HL-60 (cell line): Measurements from ENCODE around the gene ESPNL.

Experiments
- DNase-seq, 2 experiments: peaks; one replicate each; pipeline ENCODE4 v3.0.0-alpha.2; 2010 to 2020; ENCODE audit warnings: low read depth in 1 of 2, low spot score in 1 of 2
- H3K27ac ChIP-seq: fragments of 250-450 bp; sonication (Bioruptor Pico); replicated peaks from 2 replicates; pipeline ENCODE4 v1.5.1; 2020; ENCODE audit warnings: mild to moderate bottlenecking, moderate library complexity
- H3K27me3 ChIP-seq: fragments of 250-450 bp; sonication (Bioruptor Pico); 2 replicates; pipeline ENCODE4 v1.5.1; 2021; ENCODE audit warnings: mild to moderate bottlenecking, moderate library complexity; ENCODE audit not compliant: insufficient read depth, poor library complexity, severe bottlenecking
- H3K4me3 ChIP-seq: replicated peaks from 2 replicates; pipeline ENCODE4 v1.5.1; 2011; ENCODE audit warnings: mild to moderate bottlenecking, control low read depth, low read length; ENCODE audit not compliant: insufficient read depth
- CTCF ChIP-seq: IDR thresholded peaks from one replicate; pipeline ENCODE4 v1.5.1; 2011; ENCODE audit warnings: low read length, control low read depth, inconsistent platforms; ENCODE audit not compliant: insufficient read depth
- GABPA ChIP-seq: IDR thresholded peaks from 2 replicates; pipeline ENCODE4 v1.6.1; 2012; ENCODE audit warnings: low read depth
- POLR2AphosphoS5 ChIP-seq: IDR thresholded peaks from 2 replicates; pipeline ENCODE4 v1.6.1; 2012; ENCODE audit warnings: low read depth
- REST ChIP-seq: IDR thresholded peaks from 2 replicates; pipeline ENCODE4 v1.6.1; 2012; ENCODE audit warnings: low read depth; ENCODE audit not compliant: insufficient replicate concordance
- SPI1 ChIP-seq: IDR thresholded peaks from 2 replicates; pipeline ENCODE4 v1.6.1; 2012; ENCODE audit warnings: low read depth, mild to moderate bottlenecking, borderline replicate concordance

The ESPNL gene

GRCh38 chr2:238120463-238121298 is 20.5 kb downstream of the ESPNL start:
- no peak for DNase-seq
- no peaks in the 10 kb centered on the region for H3K27me3 ChIP-seq
- TF ChIP-seq GABPA: no peak
- no peak for TF ChIP-seq REST
- TF ChIP-seq CTCF: no peak
- no peak for TF ChIP-seq POLR2AphosphoS5
- no peak for TF ChIP-seq SPI1
- no peak overlapping the region for H3K4me3 ChIP-seq
- H3K27ac ChIP-seq: no peak overlapping the region

GRCh38 chr2:238121511-238122286 is 21.6 kb downstream of the ESPNL start:
- Histone ChIP-seq H3K4me3 (no peak overlapping the region), H3K27ac (no peak overlapping the region), H3K27me3 (no peaks in the 10 kb centered on the region)
- TF ChIP-seq POLR2AphosphoS5 (no peak), SPI1 (no peak), REST (no peak), CTCF (no peak)
- DNase-seq: no peak

- no peaks in the 10 kb centered on the region for H3K27me3 ChIP-seq
- no peak for DNase-seq
- H3K27ac ChIP-seq: no peak overlapping the region
- no peak overlapping the region for H3K4me3 ChIP-seq
- no peak for TF ChIP-seq SPI1
- TF ChIP-seq REST: no peak
- no peak for TF ChIP-seq CTCF
- TF ChIP-seq POLR2AphosphoS5: no peak
- TF ChIP-seq GABPA: no peak
Measured at GRCh38 chr2:238122287-238123217, 22.4 kb downstream of the ESPNL start.
